H1 (cell line): ENCODE data around the gene MYBL2. TPM values are rescaled to one million over a fixed set of nuclear protein-coding genes. Genes with fewer than 3 reads are reported as not detected.

Experiments
- CTCF ChIA-PET: fragments of 300-600 bp; sonication (Branson Sonifier 250); formaldehyde crosslinking; loops from one replicate; lab custom pipeline; 2021; ENCODE audit not compliant: partially characterized antibody; lab: Charles Lee
- POLR2A ChIA-PET: fragments of 300-600 bp; sonication (Branson Sonifier 250); formaldehyde crosslinking; loops from one replicate; lab custom pipeline; 2021; ENCODE audit warnings: inconsistent platforms; ENCODE audit not compliant: partially characterized antibody; lab: Charles Lee
- DNase-seq, 2 experiments: peaks; one replicate each; pipeline versions ENCODE4 v3.0.0 to v3.0.0-alpha.2; 2010 to 2022; ENCODE audit warnings: low spot score in 2 of 2, low read depth in 1 of 2, mixed read lengths in 1 of 2
- FAIRE-seq: peaks from 2 replicates; lab custom pipeline; 2011; peaks lifted over from hg19 to GRCh38; lab: Jason Lieb, UNC
- H2AFZ ChIP-seq: 2 replicates; pipeline ENCODE4 v1.8.1; 2012; ENCODE audit warnings: low read length, inconsistent platforms
- H2AK5ac ChIP-seq: 2 replicates; pipeline ENCODE4 v1.6.1; 2013; ENCODE audit warnings: low read depth, low read length
- H2BK120ac ChIP-seq: replicated peaks from 2 replicates; pipeline ENCODE3; 2013; ENCODE audit warnings: low read depth, low read length, inconsistent platforms
- H2BK12ac ChIP-seq: 2 replicates; pipeline ENCODE4 v1.6.1; 2013; ENCODE audit warnings: low read depth, low read length
- H2BK15ac ChIP-seq: 2 replicates; pipeline ENCODE4 v1.6.1; 2013; ENCODE audit warnings: low read length
- H2BK20ac ChIP-seq: 2 replicates; pipeline ENCODE4 v1.6.1; 2013; ENCODE audit warnings: low read length
- H2BK5ac ChIP-seq: 2 replicates; pipeline ENCODE4 v1.6.1; 2013; ENCODE audit warnings: low read depth, low read length
- H3K14ac ChIP-seq: 2 replicates; pipeline ENCODE4 v1.6.1; 2013; ENCODE audit warnings: inconsistent platforms; ENCODE audit not compliant: insufficient read length
- H3K18ac ChIP-seq: 2 replicates; pipeline ENCODE4 v1.6.1; 2013; ENCODE audit warnings: low read length; ENCODE audit errors: extremely low read depth
- H3K23ac ChIP-seq: 2 replicates; pipeline ENCODE4 v1.6.1; 2013; ENCODE audit warnings: inconsistent platforms; ENCODE audit not compliant: insufficient read length
- H3K23me2 ChIP-seq: 2 replicates; pipeline ENCODE4 v1.6.1; 2013; ENCODE audit warnings: low read depth, low read length
- H3K27ac ChIP-seq: 2 replicates; pipeline ENCODE4 v1.6.1; 2011; ENCODE audit warnings: low read depth, low read length, inconsistent platforms
- H3K27me3 ChIP-seq, 4 experiments: replicated peaks in 1 of 4; 1 replicate in 1 of 4; 2 replicates in 3 of 4; pipeline versions ENCODE4 v1.6.1 to v1.8.1; 2011 to 2013; ENCODE audit warnings: low read length in 3 of 4, mild to moderate bottlenecking in 3 of 4, inconsistent platforms in 2 of 4, mixed read lengths in 2 of 4, moderate library complexity in 1 of 4; ENCODE audit not compliant: control insufficient read depth in 3 of 4, insufficient read depth in 3 of 4; ENCODE audit errors: extremely low read depth in 1 of 4
- H3K36me3 ChIP-seq, 4 experiments: 2 replicates each; pipeline versions ENCODE4 v1.6.1 to v1.8.1; 2011 to 2013; ENCODE audit warnings: mild to moderate bottlenecking in 4 of 4, low read length in 3 of 4, moderate library complexity in 2 of 4, control low read depth in 1 of 4, inconsistent platforms in 1 of 4; ENCODE audit not compliant: insufficient read depth in 4 of 4, control insufficient read depth in 2 of 4
- H3K4ac ChIP-seq: replicated peaks from 2 replicates; pipeline ENCODE3; 2013; ENCODE audit warnings: low read length, low read depth, mixed read lengths, inconsistent platforms; ENCODE audit not compliant: insufficient read length
- H3K4me1 ChIP-seq, 4 experiments: replicated peaks in 1 of 4; 1 replicate in 1 of 4; 2 replicates in 3 of 4; pipeline versions ENCODE4 v1.6.1 to v1.8.1; 2011 to 2013; ENCODE audit warnings: low read length in 3 of 4, inconsistent platforms in 2 of 4, mixed read lengths in 1 of 4; ENCODE audit not compliant: insufficient read depth in 4 of 4, control insufficient read depth in 3 of 4
- H3K4me2 ChIP-seq, 2 experiments: 2 replicates each; pipeline versions ENCODE4 v1.6.1 to v1.8.1; 2011 to 2013; ENCODE audit warnings: low read depth in 2 of 2, low read length in 2 of 2, control low read depth in 1 of 2, inconsistent platforms in 1 of 2, mild to moderate bottlenecking in 1 of 2; ENCODE audit not compliant: insufficient read depth in 1 of 2
- H3K4me3 ChIP-seq, 4 experiments: fragments of 200-600, 300-600 bp in 1 of 4; sonication (generic), shearing (Covaris generic), sonication (Bioruptor Twin) in 1 of 4; 2 replicates each; pipeline versions ENCODE4 v1.5.1 to v1.8.1; 2011 to 2016; ENCODE audit warnings: low read length in 4 of 4, low read depth in 3 of 4, control low read depth in 2 of 4, inconsistent platforms in 2 of 4, mild to moderate bottlenecking in 2 of 4, mixed read lengths in 1 of 4, moderate library complexity in 1 of 4; ENCODE audit not compliant: insufficient read depth in 2 of 4; ENCODE audit errors: extremely low read depth in 1 of 4
- H3K56ac ChIP-seq: replicated peaks from 2 replicates; pipeline ENCODE3; 2013; ENCODE audit warnings: low read depth, mild to moderate bottlenecking, mixed read lengths, low read length, inconsistent platforms; ENCODE audit not compliant: insufficient read length
- H3K79me1 ChIP-seq: 2 replicates; pipeline ENCODE4 v1.6.1; 2013; ENCODE audit warnings: low read depth, low read length, control low read depth
- H3K79me2 ChIP-seq, 2 experiments: 2 replicates each; pipeline versions ENCODE4 v1.6.1 to v1.8.1; 2012 to 2013; ENCODE audit warnings: low read length in 2 of 2, mild to moderate bottlenecking in 2 of 2, inconsistent platforms in 1 of 2; ENCODE audit not compliant: insufficient read depth in 2 of 2, control insufficient read depth in 1 of 2
- H3K9ac ChIP-seq, 4 experiments: replicated peaks in 1 of 4; 1 replicate in 1 of 4; 2 replicates in 3 of 4; pipeline versions ENCODE4 v1.6.1 to v1.8.1; 2011 to 2013; ENCODE audit warnings: low read depth in 3 of 4, low read length in 3 of 4, control low read depth in 2 of 4, mild to moderate bottlenecking in 2 of 4, moderate library complexity in 2 of 4, inconsistent platforms in 1 of 4; ENCODE audit errors: extremely low read depth in 1 of 4
- H3K9me3 ChIP-seq, 2 experiments: 2 replicates each; pipeline versions ENCODE4 v1.6.1 to v1.8.1; 2012 to 2013; ENCODE audit warnings: mild to moderate bottlenecking in 2 of 2, moderate library complexity in 2 of 2, control low read depth in 1 of 2, inconsistent platforms in 1 of 2, low read depth in 1 of 2, low read length in 1 of 2, mixed read lengths in 1 of 2; ENCODE audit not compliant: insufficient read depth in 2 of 2
- H4K20me1 ChIP-seq, 2 experiments: replicated peaks in 1 of 2; 2 replicates each; pipeline versions ENCODE3 to v1.8.1; 2011 to 2013; ENCODE audit warnings: inconsistent platforms in 2 of 2, low read length in 2 of 2, mild to moderate bottlenecking in 1 of 2; ENCODE audit not compliant: insufficient read depth in 2 of 2, control insufficient read depth in 1 of 2
- H4K5ac ChIP-seq: 2 replicates; pipeline ENCODE4 v1.6.1; 2013; ENCODE audit warnings: low read length, low read depth, mixed read lengths, inconsistent platforms; ENCODE audit not compliant: insufficient read length
- H4K8ac ChIP-seq: 2 replicates; pipeline ENCODE4 v1.8.0; 2013; ENCODE audit warnings: mild to moderate bottlenecking, moderate library complexity, low read length, inconsistent platforms; ENCODE audit not compliant: insufficient read depth; ENCODE audit errors: extremely low read depth
- H4K91ac ChIP-seq: replicated peaks from 2 replicates; pipeline ENCODE3; 2013; ENCODE audit warnings: low read length, mixed read lengths, inconsistent platforms; ENCODE audit not compliant: insufficient read length
- JUND ChIP-seq: IDR thresholded peaks from 2 replicates; pipeline ENCODE4 v1.6.1; 2011; ENCODE audit warnings: mild to moderate bottlenecking, improper control_type of control experiment, low read length
- SIX5 ChIP-seq: IDR thresholded peaks from 2 replicates; pipeline ENCODE4 v1.6.1; 2011; ENCODE audit warnings: mild to moderate bottlenecking, low read depth, low read length
- WGBS, 2 experiments: shearing (Covaris generic) in 1 of 2; methylation state at CpG; one replicate each; pipeline versions ENCODE4 v1.1.6 to v1.1.7; 2013 to 2015; ENCODE audit warnings: low lambda C conversion rate in 2 of 2, mixed read lengths in 2 of 2, inconsistent platforms in 1 of 2, low coverage in 1 of 2, missing lambda C conversion rate in 1 of 2; ENCODE audit not compliant: insufficient replicate concordance in 2 of 2, insufficient coverage in 1 of 2, insufficient read length in 1 of 2; ENCODE audit errors: extremely low coverage in 1 of 2, missing lambda C conversion rate in 1 of 2; 5-methylcytosine and 5-hydroxymethylcytosine counted together
- polyA plus RNA-seq, 7 experiments: library from polyadenylated mRNA; depleted of rRNA in 3 of 7; stranded (reverse) in 5 of 7; unstranded in 2 of 7; fragments of >200 nt in 5 of 7; fragments of 200-250 nt in 2 of 7; gene quantifications; 1 replicate in 5 of 7; 2 replicates in 1 of 7; 4 replicates in 1 of 7; pipeline versions ENCODE4 v1.2.1 to v1.2.3, GENCODE V29; 2011 to 2013; ENCODE audit warnings: missing spikeins in 2 of 7, mixed read lengths in 2 of 7
- total RNA-seq: library from RNA; stranded (reverse); fragmentation: NEBNext Ultra II Directional; extraction: Animal tissue kit (Norgen Biotek cat#: 25700); gene quantifications from 2 replicates; pipeline ENCODE4 v1.2.1, GENCODE V29; 2021

The MYBL2 gene
- total and polyA plus RNA-seq, 2 of the 8 experiments (the other 6 are each of a cell fraction or from before 2014, with no cell fraction given): 75.3 to 207 TPM

DNA sequence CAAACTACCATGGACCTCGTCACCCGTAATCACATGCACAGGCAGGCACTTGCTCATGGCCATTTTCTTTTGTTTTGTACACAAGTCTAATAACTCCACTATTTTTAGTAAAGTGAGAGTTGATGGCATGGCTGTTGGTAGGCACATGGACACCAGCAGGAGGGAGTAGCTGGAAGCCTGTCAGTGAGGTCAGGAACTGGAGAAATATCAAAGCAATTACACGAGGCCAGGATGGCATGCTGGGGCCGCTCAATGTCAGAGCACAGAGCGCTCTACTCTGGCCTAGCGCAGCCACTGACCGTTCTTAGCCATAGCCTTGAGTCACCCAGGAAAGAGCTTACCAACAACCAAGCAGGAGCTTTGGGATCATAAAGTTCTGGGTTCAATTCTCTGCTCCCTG lies 96.0 kb downstream of the MYBL2 start:
- H3K9ac ChIP-seq: no peak overlapping the region
- no peak overlapping the region for H3K14ac ChIP-seq
- H2BK20ac ChIP-seq: no peak overlapping the region
- H4K8ac ChIP-seq: no peak overlapping the region
- H4K91ac ChIP-seq: no peak overlapping the region
- ChIA-PET POLR2A (interaction anchor here (0.9 kb wide), 1 partner anchor 306 kb away, joined by 3 read pairs; the partner anchor contains the start of gene SRSF6), CTCF (interaction anchor here (0.8 to 2.4 kb wide), 3 partner anchors 12 to 430 kb away, joined by 3 to 11 read pairs (median 4); no protein-coding TSS in a partner anchor)
- H2AFZ ChIP-seq: no peak overlapping the region
- H3K18ac ChIP-seq: no peak overlapping the region
- no peaks in the 10 kb centered on the region for H3K27me3 ChIP-seq
- H3K79me1 ChIP-seq: no peaks in the 10 kb centered on the region
- no peak overlapping the region for H2BK12ac ChIP-seq
- H3K56ac ChIP-seq: no peak overlapping the region
- no peak overlapping the region for H2BK120ac ChIP-seq
- H3K27ac ChIP-seq: no peak overlapping the region
- TF ChIP-seq SIX5 (no peak), JUND (no peak)
- WGBS, 2 experiments: 92% methylated on average over 7 of the region's 7 CpGs; no CpG with 5 or more reads in 1 of the 2 experiments
- no peak overlapping the region for H2AK5ac ChIP-seq
- H3K79me2 ChIP-seq: no peaks in the 10 kb centered on the region
- no peak overlapping the region for H3K4ac ChIP-seq
- no peak overlapping the region for H2BK15ac ChIP-seq
- H3K36me3 ChIP-seq: no peaks in the 10 kb centered on the region
- no peak overlapping the region for H3K23ac ChIP-seq
- no peak overlapping the region for H3K4me3 ChIP-seq
- H4K20me1 ChIP-seq: no peaks in the 10 kb centered on the region
- no peak overlapping the region for H4K5ac ChIP-seq
- no peak overlapping the region for H2BK5ac ChIP-seq
- H3K23me2 ChIP-seq: peaks cover 4% of the 10 kb centered on the region; the same call in 1 of the 2 replicates
- no peaks in the 10 kb centered on the region; a peak in 1 of 7 replicates for H3K4me1 ChIP-seq
- H3K9me3 ChIP-seq: no peaks in the 10 kb centered on the region
- FAIRE-seq: no peak
- H3K4me2 ChIP-seq: no peak overlapping the region
- no peak for DNase-seq
